Endodermal cell (in vitro differentiated cells): ENCODE data around the gene RACK1. TPM values are rescaled to one million over a fixed set of nuclear protein-coding genes. Genes with fewer than 3 reads are reported as not detected.

ENCODE experiments used
- DNase-seq: peaks from one replicate; pipeline ENCODE4 v3.0.0-alpha.2; 2017
- H3K27ac ChIP-seq: 2 replicates; pipeline ENCODE4 v1.5.1; 2013; ENCODE audit warnings: mild to moderate bottlenecking, low read depth, low read length, moderate library complexity
- H3K27me3 ChIP-seq: 2 replicates; pipeline ENCODE4 v1.6.1; 2013; ENCODE audit warnings: mild to moderate bottlenecking, low read length, moderate library complexity; ENCODE audit not compliant: insufficient read depth, control insufficient read depth, poor library complexity, severe bottlenecking
- H3K36me3 ChIP-seq: 2 replicates; pipeline ENCODE4 v1.7.0; 2013; ENCODE audit warnings: mild to moderate bottlenecking, low read length, moderate library complexity; ENCODE audit not compliant: control insufficient read depth, insufficient read depth
- H3K4me1 ChIP-seq: one replicate; pipeline ENCODE4 v1.7.0; 2013; ENCODE audit warnings: low read length; ENCODE audit not compliant: control insufficient read depth, insufficient read depth
- H3K4me3 ChIP-seq: 2 replicates; pipeline ENCODE4 v1.5.1; 2013; ENCODE audit warnings: mild to moderate bottlenecking, low read length, moderate library complexity
- H3K9ac ChIP-seq: 2 replicates; pipeline ENCODE4 v1.6.1; 2013; ENCODE audit warnings: mild to moderate bottlenecking, low read length, moderate library complexity; ENCODE audit not compliant: poor library complexity, severe bottlenecking; ENCODE audit errors: extremely low read depth
- H3K9me3 ChIP-seq: 2 replicates; pipeline ENCODE4 v1.6.1; 2013; ENCODE audit warnings: mild to moderate bottlenecking, low read length, moderate library complexity; ENCODE audit not compliant: control insufficient read depth
- H3K27ac Mint-ChIP-seq: 2 replicates; pipeline ENCODE4 v1.8.0; 2020; ENCODE audit warnings: mixed read lengths
- H3K27me3 Mint-ChIP-seq: 2 replicates; pipeline ENCODE4 v1.8.0; 2021; ENCODE audit warnings: mild to moderate bottlenecking, mixed read lengths; ENCODE audit not compliant: insufficient read depth
- H3K36me3 Mint-ChIP-seq: 2 replicates; pipeline ENCODE4 v1.8.0; 2020; ENCODE audit warnings: low read depth, mixed read lengths
- H3K4me1 Mint-ChIP-seq: 2 replicates; pipeline ENCODE4 v1.8.0; 2020; ENCODE audit warnings: mixed read lengths
- H3K4me3 Mint-ChIP-seq: 2 replicates; pipeline ENCODE4 v1.8.0; 2020; ENCODE audit warnings: mild to moderate bottlenecking, moderate library complexity, mixed read lengths
- H3K9me3 Mint-ChIP-seq: 2 replicates; pipeline ENCODE4 v1.8.0; 2020; ENCODE audit warnings: mild to moderate bottlenecking, mixed read lengths
- WGBS, 2 experiments: methylation state at CpG; one replicate each; pipeline versions ENCODE4 v1.1.5 to v1.1.7; 2013; ENCODE audit warnings: missing lambda C conversion rate in 2 of 2, mixed read lengths in 1 of 2; ENCODE audit not compliant: insufficient coverage in 1 of 2, insufficient read length in 1 of 2; 5-methylcytosine and 5-hydroxymethylcytosine counted together
- total RNA-seq, 2 donors: library from RNA; stranded (reverse); fragmentation: NEBNext Ultra II Directional in 1 of 2; extraction: Animal tissue kit (Norgen Biotek cat#: 25700) in 1 of 2; gene quantifications; 2 replicates in 1 of 2; 3 replicates in 1 of 2; pipeline ENCODE4 v1.2.1, GENCODE V29; 2021
- TF ChIP-seq, protein P1 (sequence below): fragments of 200-600 bp; sonication (generic); conservative IDR thresholded peaks from 2 replicates; pipeline ENCODE4 v1.5.0; 2021; ENCODE audit warnings: antibody characterized with exemption, mild to moderate bottlenecking

Gene RACK1
- total RNA-seq, 2 donors from 2014 or later = 1,942 to 1,975 TPM

DNA sequence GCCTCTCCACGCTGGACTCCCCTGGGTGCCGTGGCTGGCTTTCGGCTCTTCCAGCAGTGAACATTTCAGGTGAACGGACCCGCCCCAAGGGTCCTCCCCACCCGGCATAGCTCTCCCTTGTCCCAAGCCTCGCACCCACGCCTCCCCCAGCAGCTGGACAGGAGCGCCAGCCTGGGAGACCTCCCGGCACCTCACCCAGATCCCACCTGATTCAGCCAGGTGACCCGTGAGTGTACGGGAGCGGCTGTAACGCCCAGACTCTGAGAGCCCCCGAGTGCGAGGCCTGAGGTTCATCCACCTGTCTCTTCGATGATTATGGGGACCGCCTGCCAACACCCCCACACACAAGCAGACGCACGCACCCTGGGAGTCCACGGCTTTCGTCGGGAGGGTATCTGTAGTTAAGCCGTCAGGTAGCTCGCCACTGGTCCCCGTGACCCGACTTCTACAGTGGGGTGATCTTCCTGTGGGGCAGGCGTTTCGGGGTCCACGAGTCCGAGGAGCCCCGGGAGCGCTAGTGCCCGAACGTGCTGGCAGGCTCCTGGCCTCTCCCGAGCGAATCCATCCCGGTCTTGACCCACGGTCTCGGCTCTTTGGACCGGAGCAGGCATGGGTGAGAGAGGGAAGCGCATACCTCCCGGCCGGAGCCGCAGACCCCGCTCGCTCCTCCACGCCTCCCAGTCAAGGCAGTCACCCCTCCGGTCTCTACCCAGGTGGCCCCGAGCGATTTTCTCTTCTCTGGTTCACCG is 53.6 kb downstream of the RACK1 start:
- Mint-ChIP-seq H3K36me3 (no peaks in the 10 kb centered on the region), H3K27ac (no peak overlapping the region), H3K9me3 (no peaks in the 10 kb centered on the region), H3K4me3 (peak overlapping the region; percentile 90), H3K4me1 (peaks cover 2% of the 10 kb centered on the region), H3K27me3 (peaks cover 50% of the 10 kb centered on the region)
- no peak overlapping the region for H3K27ac ChIP-seq
- peak overlapping the region; percentile 20 for H3K9ac ChIP-seq
- no peaks in the 10 kb centered on the region for H3K36me3 ChIP-seq
- H3K9me3 ChIP-seq = no peaks in the 10 kb centered on the region
- H3K27me3 ChIP-seq = peaks cover 20% of the 10 kb centered on the region
- peak overlapping the region; percentile 100 for H3K4me3 ChIP-seq
- peak; percentile 73 for DNase-seq
- TF ChIP-seq, protein P1, sequence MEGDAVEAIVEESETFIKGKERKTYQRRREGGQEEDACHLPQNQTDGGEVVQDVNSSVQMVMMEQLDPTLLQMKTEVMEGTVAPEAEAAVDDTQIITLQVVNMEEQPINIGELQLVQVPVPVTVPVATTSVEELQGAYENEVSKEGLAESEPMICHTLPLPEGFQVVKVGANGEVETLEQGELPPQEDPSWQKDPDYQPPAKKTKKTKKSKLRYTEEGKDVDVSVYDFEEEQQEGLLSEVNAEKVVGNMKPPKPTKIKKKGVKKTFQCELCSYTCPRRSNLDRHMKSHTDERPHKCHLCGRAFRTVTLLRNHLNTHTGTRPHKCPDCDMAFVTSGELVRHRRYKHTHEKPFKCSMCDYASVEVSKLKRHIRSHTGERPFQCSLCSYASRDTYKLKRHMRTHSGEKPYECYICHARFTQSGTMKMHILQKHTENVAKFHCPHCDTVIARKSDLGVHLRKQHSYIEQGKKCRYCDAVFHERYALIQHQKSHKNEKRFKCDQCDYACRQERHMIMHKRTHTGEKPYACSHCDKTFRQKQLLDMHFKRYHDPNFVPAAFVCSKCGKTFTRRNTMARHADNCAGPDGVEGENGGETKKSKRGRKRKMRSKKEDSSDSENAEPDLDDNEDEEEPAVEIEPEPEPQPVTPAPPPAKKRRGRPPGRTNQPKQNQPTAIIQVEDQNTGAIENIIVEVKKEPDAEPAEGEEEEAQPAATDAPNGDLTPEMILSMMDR = no peak
- WGBS, 2 experiments = 2% methylated on average over 26 to 52 of the region's 52 CpGs
- H3K4me1 ChIP-seq = no peaks in the 10 kb centered on the region

DNA sequence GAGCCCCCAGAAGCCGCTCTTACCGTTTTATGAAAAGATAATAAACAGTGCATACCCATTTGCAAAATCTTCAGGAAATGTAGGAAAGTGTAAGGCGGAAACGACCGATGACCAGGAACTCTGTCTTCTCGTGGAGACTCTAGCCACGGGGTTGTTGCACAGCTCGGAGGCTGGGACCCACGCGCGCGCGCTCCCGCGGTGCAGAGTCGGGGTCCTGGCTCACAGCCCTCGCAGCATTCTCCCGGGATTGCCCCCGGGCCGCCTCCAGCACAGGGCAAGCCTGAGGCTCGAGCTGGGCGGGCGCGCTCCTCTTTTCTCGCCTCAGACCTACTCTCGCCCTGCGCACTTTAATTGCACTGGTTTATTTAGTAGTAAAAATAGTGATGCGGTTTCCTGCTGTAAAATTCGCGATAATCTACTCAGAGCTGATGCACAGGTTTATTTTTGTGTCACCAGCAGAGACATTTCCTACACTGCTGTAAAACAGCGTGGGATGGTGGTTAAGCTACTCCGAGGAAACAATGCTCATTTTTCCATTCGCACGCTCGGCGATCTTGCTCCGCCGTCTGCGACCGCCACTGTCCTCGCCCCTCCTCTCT is 54.2 kb downstream of the RACK1 start:
- TF ChIP-seq, protein P1 = no peak
- Mint-ChIP-seq H3K4me3 (peak overlapping the region; percentile 90), H3K9me3 (no peaks in the 10 kb centered on the region), H3K27me3 (peaks cover 44% of the 10 kb centered on the region), H3K4me1 (peaks cover 2% of the 10 kb centered on the region), H3K27ac (no peak overlapping the region), H3K36me3 (no peaks in the 10 kb centered on the region)
- H3K27ac ChIP-seq = no peak overlapping the region
- no peak for DNase-seq
- no peak overlapping the region for H3K9ac ChIP-seq
- H3K9me3 ChIP-seq = no peaks in the 10 kb centered on the region
- H3K27me3 ChIP-seq = peaks cover 20% of the 10 kb centered on the region
- WGBS, 2 experiments = 1 to 2% methylated on average over 16 to 41 of the region's 41 CpGs
- H3K4me3 ChIP-seq = peak overlapping the region; percentile 100
- no peaks in the 10 kb centered on the region for H3K36me3 ChIP-seq
- no peaks in the 10 kb centered on the region for H3K4me1 ChIP-seq

DNA sequence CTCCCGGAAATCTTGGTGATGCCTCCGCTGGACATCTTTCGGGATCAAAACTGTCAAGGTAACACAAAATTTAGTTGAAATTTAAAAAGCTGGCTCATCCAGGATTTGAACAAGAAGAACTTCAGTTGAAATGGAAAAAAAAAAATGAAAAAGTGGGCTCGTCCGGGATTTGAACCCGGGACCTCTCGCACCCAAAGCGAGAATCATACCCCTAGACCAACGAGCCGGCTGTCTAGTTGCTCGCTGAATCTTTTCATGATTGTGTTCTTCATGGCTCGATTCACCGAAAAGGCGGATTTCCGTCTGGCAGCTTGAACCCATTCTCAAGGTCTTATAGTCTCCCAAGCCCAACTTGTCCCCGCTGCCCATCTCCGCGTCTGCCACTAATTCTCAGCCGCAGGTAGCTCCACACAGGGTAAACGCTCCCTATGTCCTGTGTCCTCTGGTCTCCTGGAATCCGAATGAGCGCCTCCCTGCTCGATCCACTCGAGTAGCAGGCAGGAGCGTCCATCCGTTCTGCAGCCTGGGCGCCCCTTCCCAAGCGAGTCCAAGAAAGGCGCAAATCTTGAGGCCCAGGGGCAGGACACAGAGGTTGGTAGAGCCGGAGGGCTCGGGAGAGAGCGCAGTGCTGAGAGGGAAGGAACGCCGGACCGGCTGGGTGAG is 54.9 kb downstream of the RACK1 start:
- Mint-ChIP-seq H3K27ac (peak overlapping the region; percentile 94), H3K4me3 (peak overlapping the region; percentile 90), H3K27me3 (peaks cover 38% of the 10 kb centered on the region), H3K36me3 (no peaks in the 10 kb centered on the region), H3K9me3 (peaks cover 3% of the 10 kb centered on the region), H3K4me1 (peaks cover 4% of the 10 kb centered on the region)
- no peak overlapping the region for H3K27ac ChIP-seq
- 0 to 1% methylated on average over 33 to 35 of the region's 35 CpGs for WGBS, 2 experiments
- H3K9ac ChIP-seq = peak overlapping the region; percentile 73
- peak; percentile 94 for DNase-seq
- H3K9me3 ChIP-seq = no peaks in the 10 kb centered on the region
- peak overlapping the region; percentile 100 for H3K4me3 ChIP-seq
- TF ChIP-seq, protein P1 = no peak
- H3K27me3 ChIP-seq = peaks cover 20% of the 10 kb centered on the region
- H3K36me3 ChIP-seq = no peaks in the 10 kb centered on the region
- no peaks in the 10 kb centered on the region for H3K4me1 ChIP-seq
